HG03280 (cell line): ENCODE measurements around the gene SH3RF3.

Experiments used
- ATAC-seq: cut with Tn5 transposase; IDR thresholded peaks from one replicate; pipeline ENCODE4 v1.9.1; 2021; ENCODE audit warnings: mild to moderate bottlenecking, moderate library complexity; ENCODE audit not compliant: unreplicated experiment

SH3RF3 gene

DNA sequence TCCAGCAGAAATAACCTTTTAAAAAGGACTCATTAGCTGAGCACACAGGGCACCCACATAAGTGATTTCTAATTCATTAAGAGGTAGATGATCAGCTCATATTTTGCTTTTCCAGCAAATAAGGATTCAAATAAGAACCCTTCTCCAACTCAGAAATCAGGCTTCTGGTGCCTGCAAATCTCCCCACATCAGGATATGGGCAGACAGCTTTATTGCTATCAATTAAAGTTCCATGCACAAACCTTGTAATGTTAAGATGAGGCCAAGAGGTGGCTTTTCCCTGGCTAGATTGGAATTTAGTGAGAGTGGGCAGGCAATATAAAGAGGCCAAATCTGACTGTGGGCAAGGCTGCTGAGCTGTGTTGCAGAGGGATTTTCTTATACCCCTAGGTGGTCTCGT, 193.6 kb downstream of the SH3RF3 start:
- no peak for ATAC-seq

DNA sequence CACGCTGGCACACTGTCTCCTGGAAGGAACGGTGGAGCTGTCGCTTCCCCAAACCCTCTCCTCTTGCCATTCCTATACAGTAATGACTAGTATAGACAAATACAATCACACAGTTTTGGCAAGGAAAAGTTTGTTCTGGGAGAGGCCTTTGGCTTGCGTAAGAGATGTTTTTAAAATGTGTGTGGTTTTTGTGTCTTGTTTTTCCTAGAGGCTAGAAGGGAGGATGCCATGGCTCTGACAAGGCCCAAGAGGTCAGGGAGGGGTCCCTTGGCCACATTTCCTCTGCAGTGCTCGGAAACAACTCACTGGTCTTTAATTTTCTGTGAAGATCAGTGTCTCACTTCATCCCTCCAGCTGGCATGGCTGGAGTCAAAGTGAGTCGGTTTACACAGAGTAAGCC, 195.9 kb downstream of the SH3RF3 start:
- no peak for ATAC-seq

DNA sequence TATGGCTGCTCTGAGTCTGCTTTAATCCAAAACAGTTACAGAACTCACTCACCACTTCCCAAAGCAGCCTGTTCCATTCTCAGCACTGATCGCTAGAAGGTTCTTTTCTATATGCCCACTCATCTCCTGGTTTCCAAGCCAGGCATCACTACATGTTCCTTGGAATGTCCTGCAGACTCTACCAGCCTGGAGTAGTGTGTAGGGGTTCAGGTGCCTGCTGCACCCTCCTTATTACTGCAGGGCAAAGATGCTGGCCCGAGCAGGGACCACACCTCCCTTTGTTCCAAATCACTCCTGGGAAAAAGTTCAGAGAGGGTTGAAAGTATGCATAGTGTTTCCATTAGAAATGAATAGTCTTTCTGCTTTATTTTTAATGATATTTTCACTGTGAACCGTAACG, 196.6 kb downstream of the SH3RF3 start:
- no peak for ATAC-seq

DNA sequence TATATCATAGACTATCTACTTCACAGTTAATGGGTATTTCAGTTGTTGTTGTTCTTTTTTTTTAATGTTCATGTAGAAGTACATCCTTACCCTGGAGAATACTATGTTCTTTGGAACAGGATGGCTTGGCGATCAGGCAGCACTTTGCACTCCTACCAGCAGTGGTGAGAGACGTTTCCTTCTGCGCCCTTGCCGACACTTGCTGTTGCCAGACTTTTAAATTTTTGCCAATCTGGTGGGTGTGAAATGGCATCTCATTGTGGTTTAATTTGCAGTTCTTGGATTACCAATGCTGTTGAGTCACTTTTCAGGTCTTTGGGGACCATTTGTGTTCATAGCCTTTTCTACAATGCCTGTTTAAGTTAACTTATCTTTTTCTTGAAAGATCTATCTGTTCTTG, 197.3 kb downstream of the SH3RF3 start:
- ATAC-seq = no peak

DNA sequence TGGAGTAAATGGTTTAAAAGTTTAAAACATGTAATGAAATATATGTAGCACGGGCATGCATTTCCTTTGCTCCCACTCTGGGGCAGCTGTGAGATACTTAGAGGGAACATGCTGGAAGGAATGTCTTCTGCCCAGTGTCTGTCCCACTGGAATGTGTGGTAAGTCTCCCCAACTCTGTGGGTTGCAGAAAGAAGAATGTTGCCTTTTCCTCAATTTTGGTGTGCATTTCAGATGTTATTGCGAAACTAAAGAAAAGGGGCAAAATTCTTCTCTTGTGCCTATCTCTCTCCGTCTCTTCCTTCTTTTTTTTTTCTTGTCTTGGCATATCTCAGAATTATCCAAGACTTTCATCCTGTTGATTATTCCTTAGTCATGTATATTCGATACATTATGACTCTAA, 201.1 kb downstream of the SH3RF3 start:
- ATAC-seq = no peak

DNA sequence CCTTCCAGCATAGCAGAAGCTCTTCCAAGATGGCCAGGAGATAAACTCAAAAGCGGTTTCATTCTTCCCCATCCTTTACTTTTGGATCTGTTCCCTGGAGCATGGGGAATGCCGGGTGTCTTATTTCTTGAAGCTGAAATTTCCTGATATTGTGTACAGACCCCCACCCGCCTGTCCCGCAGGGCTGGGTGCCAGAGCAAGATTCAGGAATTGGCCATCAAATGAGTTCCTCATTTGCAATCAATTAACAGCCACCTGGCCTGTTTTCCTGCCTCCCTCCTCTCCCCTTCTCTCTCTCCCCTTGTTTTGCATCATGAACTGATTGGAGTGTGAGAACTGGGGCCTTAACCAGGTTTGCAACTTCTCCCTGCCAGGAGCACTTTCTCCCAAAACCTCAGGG, 202.1 kb downstream of the SH3RF3 start:
- ATAC-seq = no peak

DNA sequence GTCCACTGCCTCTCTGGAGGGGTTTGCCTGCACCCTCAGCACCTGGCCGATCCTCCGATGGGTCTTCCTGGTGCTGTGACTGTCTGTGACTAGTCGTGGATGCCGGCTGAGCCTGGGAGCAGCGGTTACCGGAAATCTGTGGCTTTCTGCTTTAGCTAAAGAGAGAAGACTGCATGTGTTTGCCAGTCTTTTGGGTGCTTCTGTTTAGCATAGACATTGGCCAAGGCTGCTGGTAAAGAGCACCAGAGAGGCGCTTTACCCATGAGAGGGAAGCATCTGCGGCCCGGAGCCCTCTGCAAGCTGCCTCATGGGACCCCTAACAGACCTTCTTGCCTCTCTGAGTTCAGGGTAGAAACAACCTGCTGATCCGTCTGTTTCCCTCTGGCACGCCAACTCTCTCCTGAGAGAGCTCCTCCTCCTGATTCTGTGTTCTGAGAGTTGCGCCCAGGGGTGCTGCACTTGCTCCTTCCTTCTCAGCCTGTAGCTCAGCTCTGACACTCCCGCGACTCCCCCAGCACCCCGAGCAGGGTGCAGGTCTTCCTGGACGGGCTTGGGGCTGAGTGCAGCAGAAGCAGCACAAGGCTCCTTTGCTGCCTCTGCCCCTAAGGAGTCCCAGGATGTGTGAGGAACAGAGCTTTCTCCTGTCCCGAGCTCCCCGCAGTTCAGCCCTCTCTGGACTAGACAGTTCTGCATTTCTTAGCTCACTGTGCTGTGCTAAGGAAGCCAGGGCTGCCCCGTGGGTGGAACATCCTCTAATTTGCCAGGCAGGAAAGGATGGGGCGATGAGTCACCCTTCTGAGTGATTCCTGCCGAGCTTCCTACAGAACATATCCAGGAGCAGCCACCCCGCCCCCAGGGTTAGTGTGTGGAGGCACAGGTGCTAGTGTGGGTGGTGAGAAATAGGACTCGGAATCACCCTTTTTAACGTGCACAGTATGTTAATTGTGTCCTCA, 203.2 kb downstream of the SH3RF3 start:
- no peak for ATAC-seq

DNA sequence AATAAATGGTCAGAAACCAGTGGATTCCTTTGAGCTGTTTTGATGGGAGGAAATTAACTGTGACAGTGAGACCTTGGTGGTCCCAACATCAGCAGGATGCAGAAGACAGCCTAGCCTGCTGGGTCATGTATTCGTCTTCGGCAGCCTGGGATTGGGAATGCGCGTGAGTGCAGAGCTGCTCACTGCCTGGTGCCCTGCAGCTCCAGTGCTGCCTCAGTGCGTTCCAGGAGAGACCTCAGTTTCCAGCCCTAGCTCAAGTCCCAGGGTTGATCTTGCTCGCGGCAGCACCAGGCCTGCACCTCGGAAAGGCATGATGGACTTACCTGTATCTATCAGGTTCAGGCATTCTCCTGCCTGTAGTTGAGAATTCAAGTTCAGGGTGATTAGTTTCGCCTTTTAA, 203.9 kb downstream of the SH3RF3 start:
- ATAC-seq = no peak

DNA sequence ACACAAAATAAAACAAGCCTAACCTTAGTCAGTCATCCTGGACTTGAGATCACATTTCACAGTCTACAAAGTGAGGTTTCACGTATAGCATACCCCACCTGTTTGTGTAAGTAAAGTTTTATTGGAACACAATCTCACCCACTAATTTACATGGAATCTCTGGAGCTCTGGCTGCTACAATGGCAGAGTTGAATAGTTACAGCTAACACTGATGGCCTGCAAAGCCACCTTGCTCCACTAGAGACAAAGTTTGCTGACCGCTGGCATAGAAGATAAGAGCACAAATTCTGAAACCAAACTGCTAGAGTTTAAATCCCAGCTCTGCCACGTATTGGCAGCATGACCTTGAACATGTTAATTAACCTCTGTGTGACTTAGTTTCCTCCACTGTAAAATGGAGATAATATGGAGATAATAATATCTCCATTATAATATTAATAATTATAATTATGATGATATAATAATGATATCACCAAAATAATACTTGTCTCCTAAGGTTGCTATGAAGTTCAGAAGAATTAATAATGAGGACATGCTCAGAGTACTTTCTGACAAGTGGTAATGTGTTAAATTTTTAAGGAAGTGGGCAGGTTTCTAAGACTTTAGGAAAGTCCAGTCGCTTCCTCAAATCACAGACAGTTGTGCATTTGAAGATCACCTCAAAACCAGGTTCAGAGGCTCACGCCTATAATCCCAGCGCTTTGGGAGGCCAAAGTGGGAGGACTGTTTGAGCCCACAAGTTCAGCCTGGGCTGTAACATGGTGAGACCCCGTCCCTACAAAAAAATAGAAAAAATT, 204.6 kb downstream of the SH3RF3 start:
- no peak for ATAC-seq

DNA sequence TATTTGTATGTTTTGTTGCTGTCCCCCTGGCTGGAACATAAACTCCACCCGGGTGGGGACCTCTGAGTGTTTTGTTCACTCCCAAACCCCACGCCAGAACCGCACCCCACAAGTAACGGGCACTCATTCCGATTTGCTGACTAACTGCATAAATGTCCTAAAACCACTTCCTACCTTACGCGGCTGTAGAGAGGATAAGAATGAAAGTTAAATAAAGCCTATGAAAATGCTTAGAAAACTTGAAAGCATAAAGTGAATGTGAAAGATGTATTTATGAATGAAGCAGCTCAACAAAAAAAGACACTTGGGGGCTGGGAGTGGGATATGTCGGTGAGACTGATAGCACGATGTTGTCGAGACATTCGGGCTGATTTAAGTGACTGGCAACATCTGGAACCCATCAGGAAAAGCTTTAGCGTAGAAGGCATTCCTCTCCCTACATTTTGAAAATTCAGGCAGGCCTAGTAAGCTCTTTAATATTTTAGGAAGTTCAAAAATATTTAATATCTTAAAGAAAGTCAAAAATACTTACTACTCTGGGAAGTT, 206.7 kb downstream of the SH3RF3 start:
- no peak for ATAC-seq

DNA sequence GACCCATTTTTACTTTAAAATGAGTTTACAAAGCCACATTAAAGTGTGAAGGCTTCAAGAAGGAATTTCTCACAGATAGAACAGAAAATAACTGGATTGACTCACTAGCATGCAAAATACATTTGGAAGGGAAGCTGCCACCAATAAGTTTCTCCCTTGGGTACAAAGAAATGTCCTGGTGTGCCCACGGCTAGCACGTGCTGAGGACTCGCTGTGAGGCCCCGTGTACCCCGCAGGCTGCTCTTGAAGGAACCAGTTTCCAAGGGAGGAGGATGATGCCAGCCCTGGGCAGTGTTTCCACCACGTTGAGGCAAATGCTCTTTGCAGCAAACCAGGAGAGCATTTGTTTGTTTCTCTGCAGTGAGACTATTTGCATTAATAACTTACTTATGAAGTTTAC, 207.3 kb downstream of the SH3RF3 start:
- no peak for ATAC-seq

DNA sequence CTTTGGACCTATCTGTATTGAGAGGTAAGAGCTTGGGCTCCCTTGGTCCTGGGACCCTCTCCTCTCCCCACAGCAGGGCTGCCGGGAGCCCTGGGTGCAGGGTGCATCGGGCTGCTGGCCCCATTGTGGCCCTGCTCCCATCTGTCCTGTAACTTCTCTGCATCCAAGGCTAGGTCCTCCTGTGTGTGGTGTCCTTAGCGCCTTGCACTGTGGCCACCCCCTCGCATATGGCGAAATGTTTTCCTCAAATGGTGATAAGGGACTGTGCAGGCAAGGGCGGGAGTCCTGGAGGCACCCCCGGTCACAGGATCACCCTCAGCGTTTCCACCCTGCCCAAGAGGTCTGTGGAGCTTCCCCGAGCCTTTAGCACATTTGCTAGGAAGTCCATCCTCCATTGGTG, 208.2 kb downstream of the SH3RF3 start:
- no peak for ATAC-seq

DNA sequence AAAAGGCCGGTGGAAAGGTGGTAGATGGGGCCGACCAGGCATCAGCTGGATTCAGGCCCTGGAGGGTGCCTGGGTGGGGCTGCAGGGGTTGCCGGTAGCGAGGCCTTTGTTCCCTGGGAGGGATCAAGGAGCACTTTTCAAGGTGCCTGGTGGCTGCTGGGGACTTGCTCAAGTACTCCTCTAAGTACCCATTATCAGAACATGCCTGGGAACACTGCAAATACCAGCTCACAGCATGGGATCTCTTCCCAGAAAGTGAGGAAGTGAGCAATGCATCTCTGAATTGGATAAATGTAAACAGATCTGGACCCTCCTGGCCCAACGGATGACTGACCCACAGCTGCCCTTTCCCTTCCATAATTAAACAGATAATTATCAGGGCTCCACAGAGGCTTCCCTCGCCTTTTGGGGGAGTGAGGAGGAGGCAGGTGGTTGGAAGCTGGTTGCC, 210.5 kb downstream of the SH3RF3 start:
- ATAC-seq = no peak

DNA sequence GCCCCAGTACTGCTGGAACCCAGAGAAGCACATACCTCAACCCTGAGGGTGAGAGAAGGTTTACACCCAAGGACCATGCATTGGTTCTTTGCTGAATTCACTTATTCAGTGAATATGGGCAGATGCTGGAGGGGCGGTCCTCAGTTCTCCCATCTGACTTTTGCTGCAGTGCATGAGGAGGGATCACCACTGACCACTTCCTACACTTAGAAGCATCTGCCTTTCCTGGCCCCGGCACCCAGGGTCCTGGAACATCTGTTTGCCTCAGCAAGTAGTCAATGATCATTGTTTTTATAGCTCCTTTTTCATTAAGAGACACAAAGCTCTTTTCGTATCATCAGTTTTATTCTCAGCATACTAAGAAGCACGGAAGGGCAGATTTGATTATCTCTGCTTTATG, 211.4 kb downstream of the SH3RF3 start:
- ATAC-seq = no peak

DNA sequence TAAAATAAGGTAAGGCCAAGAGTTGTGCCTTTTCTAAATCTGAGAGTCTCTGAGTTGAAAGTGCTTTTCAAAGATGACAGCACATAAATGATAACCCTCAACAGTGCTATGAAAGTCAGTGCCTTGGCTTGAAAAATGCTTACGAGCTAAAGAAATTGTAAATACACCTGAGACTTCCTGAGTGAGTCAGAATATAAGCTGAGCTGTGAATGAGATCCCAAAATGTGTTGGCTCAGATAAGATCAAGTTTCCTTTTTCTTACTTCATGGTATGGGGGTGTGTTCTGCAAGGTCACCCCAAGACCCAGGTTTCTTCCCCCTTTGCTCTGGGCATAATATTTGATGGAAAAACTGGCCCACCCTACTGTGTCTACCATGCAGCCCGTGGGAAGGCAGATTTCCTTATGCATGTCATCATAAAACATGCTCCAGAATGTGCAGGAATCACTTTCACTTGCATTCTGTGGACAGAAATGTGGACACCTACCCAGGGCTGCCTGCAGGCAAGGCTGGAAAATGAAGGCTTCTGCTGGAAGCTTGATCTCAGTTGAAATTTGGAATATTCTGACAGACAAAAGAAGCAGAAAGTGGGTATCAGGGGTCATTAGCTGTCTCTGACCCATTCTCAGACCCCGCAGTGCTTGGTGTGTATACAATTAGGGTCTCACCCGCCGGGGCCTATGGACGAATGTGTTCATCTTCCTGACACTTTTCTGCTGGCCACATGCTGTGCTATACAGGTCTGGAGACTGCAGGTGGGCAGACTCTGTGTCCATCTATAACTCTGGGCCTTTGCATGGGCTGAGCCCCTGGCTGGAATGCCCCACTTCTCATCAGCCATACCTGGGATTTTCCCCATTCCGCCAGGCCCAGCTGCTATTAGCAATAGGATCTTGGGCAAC, 212.6 kb downstream of the SH3RF3 start:
- ATAC-seq = no peak

DNA sequence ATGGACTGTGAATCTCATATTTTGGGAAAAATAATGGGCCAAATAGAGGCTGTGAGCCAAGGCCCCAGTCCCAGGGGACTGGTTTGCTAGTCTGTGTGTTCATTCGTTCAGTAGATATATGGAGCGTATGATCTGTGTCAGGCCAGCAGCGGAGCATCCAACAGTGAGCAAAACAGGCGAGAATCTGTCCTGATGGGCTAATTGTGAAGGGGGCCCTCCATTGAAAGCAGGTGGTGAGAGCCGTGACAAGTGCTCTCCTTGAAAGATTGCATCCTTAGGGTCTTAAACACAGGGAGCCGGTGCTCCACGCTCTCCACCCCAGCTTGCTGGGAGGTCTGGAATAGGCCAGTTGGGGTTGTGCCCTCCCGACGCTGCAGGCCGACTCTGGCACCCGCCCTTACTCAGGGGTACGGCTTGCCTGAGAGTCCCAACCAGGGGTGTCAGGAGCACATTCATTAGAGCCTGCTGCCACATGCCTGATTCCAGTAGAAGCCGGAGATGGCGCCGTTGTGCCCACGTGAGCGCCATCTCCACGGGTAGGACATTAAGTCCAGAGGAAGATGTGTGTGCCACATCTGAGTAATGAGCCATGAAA, 213.3 kb downstream of the SH3RF3 start:
- ATAC-seq = no peak

DNA sequence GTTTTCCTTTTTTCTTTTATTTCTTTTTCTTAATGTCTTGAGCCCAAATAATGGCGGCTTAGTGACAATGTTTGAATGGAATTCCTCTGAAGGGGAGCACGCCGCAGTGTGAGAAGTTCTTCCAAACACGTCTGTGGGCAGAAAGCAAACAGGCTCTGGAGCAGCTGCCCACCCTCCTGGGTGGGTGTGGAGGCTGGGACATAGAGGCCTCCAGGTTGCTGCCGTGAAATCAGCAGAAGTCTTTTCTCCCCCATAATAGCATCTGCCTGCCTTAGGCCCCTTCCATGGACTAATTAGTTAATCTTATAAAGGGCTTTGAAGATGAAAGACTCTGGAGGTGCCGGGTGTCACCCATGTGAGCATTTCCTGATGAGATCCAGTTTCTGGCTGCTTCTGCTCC, 213.9 kb downstream of the SH3RF3 start:
- ATAC-seq = no peak

DNA sequence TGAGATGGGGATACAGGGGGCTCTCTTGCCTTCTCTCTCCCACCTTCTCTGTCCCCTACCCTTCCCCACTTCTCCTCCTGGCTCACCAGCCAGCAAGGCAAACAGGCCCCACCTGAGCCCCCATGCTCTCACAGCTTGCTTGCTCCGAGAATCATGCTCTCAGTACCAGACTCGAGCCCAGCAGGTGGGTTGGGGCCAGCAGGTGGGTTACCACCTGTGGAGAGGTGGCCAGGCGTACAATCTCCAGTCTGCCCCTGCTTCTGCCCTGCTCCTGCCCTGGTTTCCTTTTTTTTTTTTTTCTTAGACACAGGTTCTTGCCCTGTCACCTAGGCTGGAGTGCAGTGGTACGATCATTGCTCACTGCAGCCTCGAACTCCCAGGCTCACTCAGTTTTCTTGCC, 214.5 kb downstream of the SH3RF3 start:
- no peak for ATAC-seq

DNA sequence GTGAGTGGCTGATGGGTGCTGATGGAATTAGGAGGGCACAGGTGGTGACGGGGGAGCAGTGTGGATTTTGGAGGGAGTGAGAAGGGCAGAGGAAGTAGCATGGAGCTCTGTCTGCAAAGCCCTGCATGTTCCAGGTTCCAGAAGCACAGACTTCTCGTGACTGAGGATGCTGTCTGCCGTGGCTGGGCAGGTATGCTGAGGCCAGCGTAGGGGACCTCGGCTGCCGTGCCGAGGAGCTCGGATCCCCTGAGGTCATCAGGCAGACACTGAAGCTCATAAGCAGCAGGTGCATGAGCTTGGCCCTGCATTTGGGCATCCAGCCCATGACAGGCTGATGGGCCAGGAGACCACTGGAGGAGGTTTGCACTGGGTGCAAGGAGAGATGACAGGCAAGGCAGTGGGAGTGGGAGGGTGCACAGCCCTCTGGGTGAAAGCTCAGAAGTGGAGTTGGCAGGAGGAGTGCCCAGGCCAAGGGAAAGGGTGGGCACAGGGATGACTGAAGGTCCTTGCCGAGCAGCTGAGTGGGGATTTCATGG, 215.3 kb downstream of the SH3RF3 start:
- no peak for ATAC-seq

DNA sequence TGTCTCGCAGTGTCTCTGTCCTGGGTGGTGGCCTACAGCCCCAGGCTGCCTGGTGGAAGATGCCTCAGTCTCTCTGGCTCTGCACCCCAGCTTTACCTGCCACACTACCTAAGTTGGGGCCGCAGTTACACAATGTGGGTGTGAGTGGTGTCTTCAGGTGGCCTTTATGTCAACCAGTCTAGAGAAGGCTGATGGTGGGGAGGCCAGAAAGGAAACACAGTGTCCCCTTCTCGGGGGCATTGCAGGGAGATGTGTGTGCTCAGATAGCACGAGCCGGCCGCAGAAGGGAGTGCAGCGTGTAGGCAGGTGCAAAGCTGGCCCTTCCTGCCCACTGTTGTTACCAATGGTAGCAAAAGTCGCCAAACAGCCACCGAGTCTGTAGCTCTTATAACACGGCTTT, 216.1 kb downstream of the SH3RF3 start:
- no peak for ATAC-seq
